HepG2 (cell line): ENCODE data around the gene RTP1.

ENCODE experiments used
- DMAP1 ChIP-seq: IDR thresholded peaks from 2 replicates; pipeline ENCODE4 v1.6.1; 2016
- ZSCAN29 ChIP-seq: sonication (generic); formaldehyde crosslinking; conservative IDR thresholded peaks from 2 replicates; pipeline ENCODE4 v1.4.0; 2020; ENCODE audit warnings: mild to moderate bottlenecking, missing genetic modification reagents

GRCh38 chr3:187227658-187228258, 30.5 kb downstream of the RTP1 start:
- TF ChIP-seq ZSCAN29 (CRISPR knock-in tag) = no peak
- TF ChIP-seq DMAP1 (CRISPR knock-in tag) = no peak
